ENCODE results near the gene ANXA3.

Gene ANXA3

GRCh38 chr4:78612398-78613178 is 61.0 kb downstream of the ANXA3 start:
- peak; percentile 56 to 83 (median 72) for DNase-seq

GRCh38 chr4:78613522-78614321 is 62.2 kb downstream of the ANXA3 start:
- DNase-seq, result no peak

GRCh38 chr4:78616046-78616498 is 64.5 kb downstream of the ANXA3 start:
- peak in 3 of 4 experiments; percentile 17 to 61 (median 33) for DNase-seq

GRCh38 chr4:78618436-78618835 is 66.9 kb downstream of the ANXA3 start:
- DNase-seq, result no peak

- no peak for DNase-seq
Measured at GRCh38 chr4:78621395-78621794, 69.8 kb downstream of the ANXA3 start.

- DNase-seq, result no peak
Measured at GRCh38 chr4:78622253-78622979, 70.8 kb downstream of the ANXA3 start.

GRCh38 chr4:78624048-78624447 is 72.5 kb downstream of the ANXA3 start:
- DNase-seq, result peak in 3 of 4 experiments; percentile 41 to 67 (median 60)

- DNase-seq, result peak in 1 of 4 experiments; percentile 13
Measured at GRCh38 chr4:78625073-78625472, 73.5 kb downstream of the ANXA3 start.

GRCh38 chr4:78627046-78627965 is 75.7 kb downstream of the ANXA3 start:
- DNase-seq, result no peak

GRCh38 chr4:78627966-78628678 is 76.6 kb downstream of the ANXA3 start:
- no peak for DNase-seq

GRCh38 chr4:78629991-78630541 is 78.5 kb downstream of the ANXA3 start:
- DNase-seq, result peak; percentile 64 to 86 (median 80)

GRCh38 chr4:78630615-78631014 is 79.0 kb downstream of the ANXA3 start:
- peak; percentile 22 to 53 (median 48) for DNase-seq

GRCh38 chr4:78634011-78634664 is 82.6 kb downstream of the ANXA3 start:
- peak; percentile 19 to 62 (median 52) for DNase-seq

- peak in 1 of 4 experiments; percentile 44 for DNase-seq
Measured at GRCh38 chr4:78638337-78639172, 87.0 kb downstream of the ANXA3 start.

GRCh38 chr4:78640714-78641113 is 89.1 kb downstream of the ANXA3 start:
- DNase-seq, result no peak

GRCh38 chr4:78642934-78643333 is 91.4 kb downstream of the ANXA3 start:
- peak in 2 of 4 experiments; percentile 22 to 29 for DNase-seq

GRCh38 chr4:78644063-78644691 is 92.6 kb downstream of the ANXA3 start:
- no peak for DNase-seq

GRCh38 chr4:78644744-78645330 is 93.3 kb downstream of the ANXA3 start:
- peak; percentile 63 to 87 (median 83) for DNase-seq
